Small intestine (tissue), 7 donors: ENCODE results near the gene TRIO. TPM values are rescaled to one million over a fixed set of nuclear protein-coding genes. Genes with fewer than 3 reads are reported as not detected.

ENCODE experiments used
- DNase-seq, 2 donors: peaks; one replicate each; pipeline versions ENCODE4 v3.0.0 to v3.0.0-alpha.2; 2013
- FAIRE-seq: peaks from 2 replicates; lab custom pipeline; 2012; peaks lifted over from hg19 to GRCh38; lab: Jason Lieb, UNC
- H3K27ac ChIP-seq, 3 donors: one replicate each; pipeline ENCODE4 v1.5.1; 2013; ENCODE audit warnings: low read length in 2 of 3, mild to moderate bottlenecking in 2 of 3, control low read depth in 1 of 3, inconsistent platforms in 1 of 3, low read depth in 1 of 3, moderate library complexity in 1 of 3
- H3K27me3 ChIP-seq, 3 donors: one replicate each; pipeline ENCODE4 v1.6.1; 2013; ENCODE audit warnings: low read length in 3 of 3, inconsistent platforms in 1 of 3; ENCODE audit not compliant: control insufficient read depth in 3 of 3, insufficient read depth in 3 of 3
- H3K36me3 ChIP-seq, 3 donors: one replicate each; pipeline ENCODE4 v1.6.1; 2013; ENCODE audit warnings: low read length in 3 of 3, inconsistent platforms in 1 of 3, low read depth in 1 of 3, mild to moderate bottlenecking in 1 of 3, moderate library complexity in 1 of 3; ENCODE audit not compliant: control insufficient read depth in 3 of 3, insufficient read depth in 2 of 3
- H3K4me1 ChIP-seq, 3 donors: one replicate each; pipeline ENCODE4 v1.6.1; 2013; ENCODE audit warnings: low read length in 2 of 3, inconsistent platforms in 1 of 3, low read depth in 1 of 3, mild to moderate bottlenecking in 1 of 3, moderate library complexity in 1 of 3; ENCODE audit not compliant: control insufficient read depth in 3 of 3, insufficient read depth in 2 of 3
- H3K4me3 ChIP-seq, 3 donors: one replicate each; pipeline ENCODE4 v1.5.1; 2013; ENCODE audit warnings: low read length in 3 of 3, control low read depth in 1 of 3, inconsistent platforms in 1 of 3, low read depth in 1 of 3, mild to moderate bottlenecking in 1 of 3, moderate library complexity in 1 of 3
- H3K9me3 ChIP-seq, 2 donors: one replicate each; pipeline ENCODE4 v1.6.1; 2013; ENCODE audit warnings: low read depth in 1 of 2, low read length in 1 of 2; ENCODE audit not compliant: control insufficient read depth in 2 of 2, insufficient read depth in 1 of 2
- WGBS, 3 donors: extraction: QIAGEN DNeasy Blood & Tissue Kit; methylation state at CpG; one replicate each; pipeline ENCODE4 v1.1.7; 2013; 5-methylcytosine and 5-hydroxymethylcytosine counted together
- polyA plus RNA-seq, 4 donors: library from polyadenylated mRNA; stranded (reverse) in 3 of 4; unstranded in 1 of 4; fragments of 200-250 nt in 3 of 4; fragments of 120-200 nt in 1 of 4; gene quantifications; one replicate each; pipeline versions ENCODE4 v1.2.1 to v1.2.3, GENCODE V29; 2013
- donor health status: healthy with polysubstance abuse.
- donor health status: control.
- donor health status: control.
- donor health status: Bipolar disorder and iron deficiency.
- donor health status: healthy.

Gene TRIO
- polyA plus RNA-seq, 4 donors = 13.2 to 50.8 (median 23.3) TPM

GRCh38 chr5:14440582-14441431 is 297.7 kb downstream of the TRIO start:
- peaks cover 0 to 3% of the 10 kb centered on the region in 2 donors for H3K9me3 ChIP-seq
- FAIRE-seq (no peak), DNase-seq (peak in 1 of 2 donors; percentile 54)
- H3K36me3 ChIP-seq = peaks cover 0 to 24% (median 0%) of the 10 kb centered on the region in 3 donors
- 68 to 93% (median 81%) methylated on average over 40 of the region's 40 CpGs for WGBS, 3 donors
- H3K27me3 ChIP-seq = no peaks in the 10 kb centered on the region
- peak overlapping the region in 1 of 3 donors; percentile 48 for H3K4me3 ChIP-seq
- H3K27ac ChIP-seq = peak overlapping the region in 2 of 3 donors; percentile 46 to 74
- H3K4me1 ChIP-seq = peaks cover 0 to 2% (median 0%) of the 10 kb centered on the region in 3 donors

- no peak for DNase-seq
- Histone ChIP-seq H3K4me1 (peaks cover 0 to 2% (median 0%) of the 10 kb centered on the region in 3 donors), H3K4me3 (peak overlapping the region in 1 of 3 donors; percentile 48), H3K27me3 (no peaks in the 10 kb centered on the region), H3K36me3 (peaks cover 0 to 27% (median 0%) of the 10 kb centered on the region in 3 donors), H3K9me3 (no peaks in the 10 kb centered on the region), H3K27ac (peak overlapping the region in 1 of 3 donors; percentile 74)
- WGBS, 3 donors = 70 to 85% (median 76%) methylated on average over 4 of the region's 4 CpGs
- no peak for FAIRE-seq
Observed at GRCh38 chr5:14441641-14442040, 298.5 kb downstream of the TRIO start.

- Histone ChIP-seq H3K9me3 (no peaks in the 10 kb centered on the region), H3K27me3 (no peaks in the 10 kb centered on the region), H3K36me3 (peaks cover 0 to 25% (median 0%) of the 10 kb centered on the region in 3 donors), H3K27ac (peak overlapping the region in 1 of 3 donors; percentile 74), H3K4me3 (peak overlapping the region in 1 of 3 donors; percentile 48), H3K4me1 (peaks cover 0 to 2% (median 0%) of the 10 kb centered on the region in 3 donors)
- no peak for FAIRE-seq
- WGBS, 3 donors = 83 to 94% (median 91%) methylated on average over 5 of the region's 5 CpGs
- no peak for DNase-seq
Observed at GRCh38 chr5:14442536-14442935, 299.4 kb downstream of the TRIO start.

- H3K9me3 ChIP-seq = no peaks in the 10 kb centered on the region
- peak overlapping the region in 1 of 3 donors; percentile 43 for H3K27ac ChIP-seq
- no peaks in the 10 kb centered on the region for H3K27me3 ChIP-seq
- WGBS, 3 donors = 71 to 80% (median 79%) methylated on average over 4 of the region's 4 CpGs
- peaks cover 0 to 26% (median 0%) of the 10 kb centered on the region in 3 donors for H3K36me3 ChIP-seq
- FAIRE-seq (no peak), DNase-seq (no peak)
- peaks cover 0 to 7% (median 5%) of the 10 kb centered on the region in 3 donors for H3K4me1 ChIP-seq
- H3K4me3 ChIP-seq = peak overlapping the region in 1 of 3 donors; percentile 6
Observed at GRCh38 chr5:14443671-14444093, 300.5 kb downstream of the TRIO start.

- 63 to 66% (median 63%) methylated on average over 3 of the region's 3 CpGs for WGBS, 3 donors
- Histone ChIP-seq H3K27ac (peak overlapping the region in 1 of 3 donors; percentile 15), H3K27me3 (no peaks in the 10 kb centered on the region), H3K36me3 (peaks cover 0 to 25% (median 0%) of the 10 kb centered on the region in 3 donors), H3K4me1 (peaks cover 0 to 9% (median 7%) of the 10 kb centered on the region in 3 donors), H3K9me3 (no peaks in the 10 kb centered on the region), H3K4me3 (no peak overlapping the region)
- DNase-seq (no peak), FAIRE-seq (no peak)
Observed at GRCh38 chr5:14444161-14444560, 301.0 kb downstream of the TRIO start.

- FAIRE-seq (no peak), DNase-seq (no peak)
- H3K27me3 ChIP-seq = no peaks in the 10 kb centered on the region
- 63 to 69% (median 68%) methylated on average over 4 of the region's 4 CpGs for WGBS, 3 donors
- peaks cover 0 to 30% (median 0%) of the 10 kb centered on the region in 3 donors for H3K36me3 ChIP-seq
- H3K4me3 ChIP-seq = no peak overlapping the region
- H3K27ac ChIP-seq = no peak overlapping the region
- peaks cover 0 to 11% (median 7%) of the 10 kb centered on the region in 3 donors for H3K4me1 ChIP-seq
- H3K9me3 ChIP-seq = no peaks in the 10 kb centered on the region
Observed at GRCh38 chr5:14445013-14445412, 301.9 kb downstream of the TRIO start.

GRCh38 chr5:14445576-14446290 is 302.6 kb downstream of the TRIO start:
- DNase-seq (peak in 1 of 2 donors; percentile 21), FAIRE-seq (no peak)
- Histone ChIP-seq H3K27ac (peak overlapping the region in 1 of 3 donors; percentile 46), H3K4me1 (peaks cover 0 to 13% (median 7%) of the 10 kb centered on the region in 3 donors), H3K4me3 (no peak overlapping the region), H3K36me3 (peaks cover 0 to 34% (median 0%) of the 10 kb centered on the region in 3 donors), H3K27me3 (no peaks in the 10 kb centered on the region), H3K9me3 (no peaks in the 10 kb centered on the region)
- 76 to 96% (median 89%) methylated on average over 15 of the region's 15 CpGs for WGBS, 3 donors
